ENCODE results near the gene SYDE2. TPM values are rescaled to one million over a fixed set of nuclear protein-coding genes. Genes with fewer than 3 reads are reported as not detected.

SYDE2 gene
- total and polyA plus RNA-seq, 2 donors (not counting 1 experiment from before 2014, with no cell fraction given) = 0.25 to 0.89 TPM

GRCh38 chr1:85219853-85220610, 19.2 kb upstream of the SYDE2 start:
- H2AFZ ChIP-seq (ENCODE audit: insufficient read depth, low read depth, low read length, poor library complexity, severe bottlenecking) = no peak overlapping the region
- no peak overlapping the region for H3K4me2 ChIP-seq (replicated peaks; ENCODE audit: low read depth, low read length, poor library complexity, severe bottlenecking)
- CTCF ChIA-PET = interaction anchor here (1.0 kb wide), 1 partner anchor 35 kb away, joined by 3 read pairs; no protein-coding TSS in a partner anchor
- Mint-ChIP-seq H3K27ac (no peak overlapping the region), H3K4me1 (no peaks in the 10 kb centered on the region), H3K27me3 (peaks cover 49% of the 10 kb centered on the region), H3K9me3 (ENCODE audit: insufficient read depth) (no peaks in the 10 kb centered on the region), H3K4me3 (no peak overlapping the region)
- H3K36me3 ChIP-seq (replicated peaks in 1 of 2; ENCODE audit: control extremely low read depth in 1 of 2, control insufficient read depth in 1 of 2, extremely low read depth in 1 of 2, insufficient read depth in 2 of 2, low read length in 1 of 2) = no peaks in the 10 kb centered on the region
- POLR2A ChIA-PET = no interaction called here
- H3K79me2 ChIP-seq (ENCODE audit: control insufficient read depth, insufficient read depth, low read length) = no peaks in the 10 kb centered on the region
- H3K4me1 ChIP-seq (ENCODE audit: control insufficient read depth in 2 of 2, insufficient read depth in 2 of 2, low read length in 2 of 2) = no peaks in the 10 kb centered on the region
- H3K27ac ChIP-seq (ENCODE audit: low read length in 2 of 2) = no peak overlapping the region
- H3K27me3 ChIP-seq (replicated peaks in 1 of 4; ENCODE audit: control extremely low read depth in 1 of 4, control insufficient read depth in 3 of 4, insufficient read depth in 4 of 4, low read length in 3 of 4) = peaks cover 0 to 10% (median 9%) of the 10 kb centered on the region in 4 experiments
- DNase-seq = no peak
- no CpG with 5 or more reads among the region's 2 CpGs for WGBS (ENCODE audit: insufficient coverage)
- H3K9ac ChIP-seq (ENCODE audit: low read length) = no peak overlapping the region
- H3K4me3 ChIP-seq (ENCODE audit: control extremely low read depth in 1 of 5, extremely low read depth in 1 of 5, insufficient read depth in 1 of 5, low read depth in 2 of 5, low read length in 4 of 5) = no peak overlapping the region
- no peaks in the 10 kb centered on the region for H3K9me3 ChIP-seq (ENCODE audit: control extremely low read depth in 1 of 3, control insufficient read depth in 2 of 3, insufficient read depth in 1 of 3, low read length in 2 of 3)
- TF ChIP-seq EZH2 (IDR thresholded peaks at IDR 0.05; ENCODE audit: borderline replicate concordance, insufficient read depth, low read depth, low read length, poor library complexity, severe bottlenecking) (no peak), CTCF (IDR thresholded peaks at IDR 0.05) (no peak)
- intact Hi-C loops (cut with micrococcal nuclease) = no loop called here
- H4K20me1 ChIP-seq (ENCODE audit: control insufficient read depth, insufficient read depth, low read length, poor library complexity, severe bottlenecking) = no peaks in the 10 kb centered on the region
- ATAC-seq (ENCODE audit: low read depth) = no peak

- no peak overlapping the region for H2AFZ ChIP-seq (ENCODE audit: insufficient read depth, low read depth, low read length, poor library complexity, severe bottlenecking)
- H3K79me2 ChIP-seq (ENCODE audit: control insufficient read depth, insufficient read depth, low read length) = no peaks in the 10 kb centered on the region
- Mint-ChIP-seq H3K4me1 (no peaks in the 10 kb centered on the region), H3K9me3 (ENCODE audit: insufficient read depth) (no peaks in the 10 kb centered on the region), H3K27ac (no peak overlapping the region), H3K27me3 (peaks cover 55% of the 10 kb centered on the region), H3K4me3 (no peak overlapping the region)
- ATAC-seq (ENCODE audit: low read depth) (no peak), DNase-seq (no peak)
- intact Hi-C loops (cut with micrococcal nuclease) = no loop called here
- no peaks in the 10 kb centered on the region for H3K4me1 ChIP-seq (ENCODE audit: control insufficient read depth in 2 of 2, insufficient read depth in 2 of 2, low read length in 2 of 2)
- H4K20me1 ChIP-seq (ENCODE audit: control insufficient read depth, insufficient read depth, low read length, poor library complexity, severe bottlenecking) = no peaks in the 10 kb centered on the region
- no peak overlapping the region for H3K4me2 ChIP-seq (replicated peaks; ENCODE audit: low read depth, low read length, poor library complexity, severe bottlenecking)
- H3K36me3 ChIP-seq (replicated peaks in 1 of 2; ENCODE audit: control extremely low read depth in 1 of 2, control insufficient read depth in 1 of 2, extremely low read depth in 1 of 2, insufficient read depth in 2 of 2, low read length in 1 of 2) = no peaks in the 10 kb centered on the region
- no peaks in the 10 kb centered on the region for H3K9me3 ChIP-seq (ENCODE audit: control extremely low read depth in 1 of 3, control insufficient read depth in 2 of 3, insufficient read depth in 1 of 3, low read length in 2 of 3)
- H3K27ac ChIP-seq (ENCODE audit: low read length in 2 of 2) = no peak overlapping the region
- TF ChIP-seq CTCF (IDR thresholded peaks at IDR 0.05) (no peak), EZH2 (IDR thresholded peaks at IDR 0.05; ENCODE audit: borderline replicate concordance, insufficient read depth, low read depth, low read length, poor library complexity, severe bottlenecking) (no peak)
- peaks cover 0 to 14% (median 8%) of the 10 kb centered on the region in 4 experiments for H3K27me3 ChIP-seq (replicated peaks in 1 of 4; ENCODE audit: control extremely low read depth in 1 of 4, control insufficient read depth in 3 of 4, insufficient read depth in 4 of 4, low read length in 3 of 4)
- no peak overlapping the region for H3K4me3 ChIP-seq (ENCODE audit: control extremely low read depth in 1 of 5, extremely low read depth in 1 of 5, insufficient read depth in 1 of 5, low read depth in 2 of 5, low read length in 4 of 5)
- ChIA-PET CTCF (no interaction called here), POLR2A (no interaction called here)
- H3K9ac ChIP-seq (ENCODE audit: low read length) = no peak overlapping the region
Measured at GRCh38 chr1:85216697-85217096, 15.9 kb upstream of the SYDE2 start.

Measured in B cell (primary cell).